ENCODE results near the gene FNIP1. TPM values are rescaled to one million over a fixed set of nuclear protein-coding genes. Genes with fewer than 3 reads are reported as not detected.

FNIP1 gene
- total RNA-seq, 1 donor from 2014 or later, result 27.1 TPM

- Histone ChIP-seq H3K9me3 (ENCODE audit: control insufficient read depth in 3 of 3, low read length in 3 of 3) (no peaks in the 10 kb centered on the region), H3K27ac (ENCODE audit: low read depth, low read length) (no peak overlapping the region), H3K9ac (ENCODE audit: low read depth in 1 of 3, low read length in 3 of 3) (no peak overlapping the region), H3K4me1 (ENCODE audit: control insufficient read depth in 3 of 3, insufficient read depth in 3 of 3, low read length in 3 of 3) (peaks cover 7 to 20% (median 9%) of the 10 kb centered on the region in 3 donors), H3K4me3 (ENCODE audit: low read length in 3 of 3) (no peak overlapping the region), H3K36me3 (ENCODE audit: control insufficient read depth in 3 of 3, insufficient read depth in 3 of 3, low read length in 3 of 3) (peaks cover 0 to 3% (median 0%) of the 10 kb centered on the region in 3 donors), H3K27me3 (ENCODE audit: control insufficient read depth in 3 of 3, insufficient read depth in 3 of 3, low read length in 3 of 3) (no peaks in the 10 kb centered on the region)
These were observed 159.1 kb downstream of the FNIP1 start for GRCh38 chr5:131637694-131638093.

- H3K27me3 ChIP-seq (ENCODE audit: control insufficient read depth in 3 of 3, insufficient read depth in 3 of 3, low read length in 3 of 3), result no peaks in the 10 kb centered on the region
- peak overlapping the region; percentile 96 to 99 (median 97) for H3K4me3 ChIP-seq (ENCODE audit: low read length in 3 of 3)
- no peaks in the 10 kb centered on the region for H3K9me3 ChIP-seq (ENCODE audit: control insufficient read depth in 3 of 3, low read length in 3 of 3)
- H3K36me3 ChIP-seq (ENCODE audit: control insufficient read depth in 3 of 3, insufficient read depth in 3 of 3, low read length in 3 of 3), result no peaks in the 10 kb centered on the region
- peaks cover 8 to 28% (median 20%) of the 10 kb centered on the region in 3 donors for H3K4me1 ChIP-seq (ENCODE audit: control insufficient read depth in 3 of 3, insufficient read depth in 3 of 3, low read length in 3 of 3)
- H3K27ac ChIP-seq (ENCODE audit: low read depth, low read length), result peak overlapping the region; percentile 99
- peak overlapping the region; percentile 93 to 97 (median 97) for H3K9ac ChIP-seq (ENCODE audit: low read depth in 1 of 3, low read length in 3 of 3)
These were observed 160.9 kb downstream of the FNIP1 start for GRCh38 chr5:131635684-131636572.

- Histone ChIP-seq H3K9ac (ENCODE audit: low read depth in 1 of 3, low read length in 3 of 3) (peak within 1 kb of the TSS; percentile 97 to 98 (median 97)), H3K4me3 (ENCODE audit: low read length in 3 of 3) (peak within 1 kb of the TSS; percentile 96 to 99 (median 97)), H3K27me3 (ENCODE audit: control insufficient read depth in 3 of 3, insufficient read depth in 3 of 3, low read length in 3 of 3) (no peaks in the 10 kb centered on the region), H3K36me3 (ENCODE audit: control insufficient read depth in 3 of 3, insufficient read depth in 3 of 3, low read length in 3 of 3) (no peaks in the 10 kb centered on the region), H3K4me1 (ENCODE audit: control insufficient read depth in 3 of 3, insufficient read depth in 3 of 3, low read length in 3 of 3) (peaks cover 8 to 32% (median 20%) of the 10 kb centered on the region in 3 donors), H3K27ac (ENCODE audit: low read depth, low read length) (peak within 1 kb of the TSS; percentile 99), H3K9me3 (ENCODE audit: control insufficient read depth in 3 of 3, low read length in 3 of 3) (no peaks in the 10 kb centered on the region)
These were observed 161.7 kb downstream of the FNIP1 start, which contains the start of gene RAPGEF6 for GRCh38 chr5:131634996-131635683. TSS of gene RAPGEF6 (minus strand) at chr5:131635229. CDS start at chr5:131635030, 199 bp downstream.

GRCh38 chr5:131634666-131634995 is 162.2 kb downstream of the FNIP1 start:
- Histone ChIP-seq H3K4me1 (ENCODE audit: control insufficient read depth in 3 of 3, insufficient read depth in 3 of 3, low read length in 3 of 3) (peaks cover 8 to 32% (median 20%) of the 10 kb centered on the region in 3 donors), H3K9ac (ENCODE audit: low read depth in 1 of 3, low read length in 3 of 3) (peak overlapping the region; percentile 97 to 98 (median 97)), H3K4me3 (ENCODE audit: low read length in 3 of 3) (peak overlapping the region; percentile 96 to 99 (median 97)), H3K27ac (ENCODE audit: low read depth, low read length) (peak overlapping the region; percentile 99), H3K27me3 (ENCODE audit: control insufficient read depth in 3 of 3, insufficient read depth in 3 of 3, low read length in 3 of 3) (no peaks in the 10 kb centered on the region), H3K36me3 (ENCODE audit: control insufficient read depth in 3 of 3, insufficient read depth in 3 of 3, low read length in 3 of 3) (no peaks in the 10 kb centered on the region), H3K9me3 (ENCODE audit: control insufficient read depth in 3 of 3, low read length in 3 of 3) (no peaks in the 10 kb centered on the region)

- Histone ChIP-seq H3K27ac (ENCODE audit: low read depth, low read length) (peak overlapping the region; percentile 99), H3K4me3 (ENCODE audit: low read length in 3 of 3) (peak overlapping the region; percentile 96 to 99 (median 97)), H3K9me3 (ENCODE audit: control insufficient read depth in 3 of 3, low read length in 3 of 3) (no peaks in the 10 kb centered on the region), H3K4me1 (ENCODE audit: control insufficient read depth in 3 of 3, insufficient read depth in 3 of 3, low read length in 3 of 3) (peaks cover 8 to 32% (median 20%) of the 10 kb centered on the region in 3 donors), H3K27me3 (ENCODE audit: control insufficient read depth in 3 of 3, insufficient read depth in 3 of 3, low read length in 3 of 3) (no peaks in the 10 kb centered on the region), H3K9ac (ENCODE audit: low read depth in 1 of 3, low read length in 3 of 3) (peak overlapping the region; percentile 97 to 98 (median 97)), H3K36me3 (ENCODE audit: control insufficient read depth in 3 of 3, insufficient read depth in 3 of 3, low read length in 3 of 3) (no peaks in the 10 kb centered on the region)
These were observed 162.6 kb downstream of the FNIP1 start for GRCh38 chr5:131634238-131634637.

GRCh38 chr5:131633830-131634229 is 163.0 kb downstream of the FNIP1 start:
- peak overlapping the region; percentile 99 for H3K27ac ChIP-seq (ENCODE audit: low read depth, low read length)
- no peaks in the 10 kb centered on the region for H3K27me3 ChIP-seq (ENCODE audit: control insufficient read depth in 3 of 3, insufficient read depth in 3 of 3, low read length in 3 of 3)
- H3K4me1 ChIP-seq (ENCODE audit: control insufficient read depth in 3 of 3, insufficient read depth in 3 of 3, low read length in 3 of 3), result peaks cover 8 to 32% (median 20%) of the 10 kb centered on the region in 3 donors
- no peaks in the 10 kb centered on the region for H3K9me3 ChIP-seq (ENCODE audit: control insufficient read depth in 3 of 3, low read length in 3 of 3)
- peak overlapping the region; percentile 97 to 98 (median 97) for H3K9ac ChIP-seq (ENCODE audit: low read depth in 1 of 3, low read length in 3 of 3)
- peak overlapping the region; percentile 96 to 99 (median 97) for H3K4me3 ChIP-seq (ENCODE audit: low read length in 3 of 3)
- no peaks in the 10 kb centered on the region for H3K36me3 ChIP-seq (ENCODE audit: control insufficient read depth in 3 of 3, insufficient read depth in 3 of 3, low read length in 3 of 3)

GRCh38 chr5:131630963-131631350 is 165.9 kb downstream of the FNIP1 start:
- H3K4me1 ChIP-seq (ENCODE audit: control insufficient read depth in 3 of 3, insufficient read depth in 3 of 3, low read length in 3 of 3), result peaks cover 3 to 32% (median 20%) of the 10 kb centered on the region in 3 donors
- no peaks in the 10 kb centered on the region for H3K27me3 ChIP-seq (ENCODE audit: control insufficient read depth in 3 of 3, insufficient read depth in 3 of 3, low read length in 3 of 3)
- H3K36me3 ChIP-seq (ENCODE audit: control insufficient read depth in 3 of 3, insufficient read depth in 3 of 3, low read length in 3 of 3), result no peaks in the 10 kb centered on the region
- H3K9ac ChIP-seq (ENCODE audit: low read depth in 1 of 3, low read length in 3 of 3), result no peak overlapping the region
- H3K9me3 ChIP-seq (ENCODE audit: control insufficient read depth in 3 of 3, low read length in 3 of 3), result no peaks in the 10 kb centered on the region
- H3K27ac ChIP-seq (ENCODE audit: low read depth, low read length), result no peak overlapping the region
- H3K4me3 ChIP-seq (ENCODE audit: low read length in 3 of 3), result no peak overlapping the region

- no peaks in the 10 kb centered on the region for H3K9me3 ChIP-seq (ENCODE audit: control insufficient read depth in 3 of 3, low read length in 3 of 3)
- no peak overlapping the region for H3K9ac ChIP-seq (ENCODE audit: low read depth in 1 of 3, low read length in 3 of 3)
These were observed 166.4 kb downstream of the FNIP1 start for GRCh38 chr5:131630208-131630962.

GRCh38 chr5:131628990-131629389 is 167.8 kb downstream of the FNIP1 start:
- Histone ChIP-seq H3K27ac (ENCODE audit: low read depth, low read length) (no peak overlapping the region), H3K27me3 (ENCODE audit: control insufficient read depth in 3 of 3, insufficient read depth in 3 of 3, low read length in 3 of 3) (no peaks in the 10 kb centered on the region), H3K4me1 (ENCODE audit: control insufficient read depth in 3 of 3, insufficient read depth in 3 of 3, low read length in 3 of 3) (peaks cover 2 to 24% (median 17%) of the 10 kb centered on the region in 3 donors), H3K9me3 (ENCODE audit: control insufficient read depth in 3 of 3, low read length in 3 of 3) (no peaks in the 10 kb centered on the region), H3K4me3 (ENCODE audit: low read length in 3 of 3) (no peak overlapping the region), H3K36me3 (ENCODE audit: control insufficient read depth in 3 of 3, insufficient read depth in 3 of 3, low read length in 3 of 3) (no peaks in the 10 kb centered on the region), H3K9ac (ENCODE audit: low read depth in 1 of 3, low read length in 3 of 3) (no peak overlapping the region)

More at GRCh38 chr5:131630208-131630962, 166.4 kb downstream of the FNIP1 start:
- Histone ChIP-seq H3K36me3 (ENCODE audit: control insufficient read depth in 3 of 3, insufficient read depth in 3 of 3, low read length in 3 of 3) (no peaks in the 10 kb centered on the region), H3K27me3 (ENCODE audit: control insufficient read depth in 3 of 3, insufficient read depth in 3 of 3, low read length in 3 of 3) (no peaks in the 10 kb centered on the region), H3K27ac (ENCODE audit: low read depth, low read length) (no peak overlapping the region), H3K4me3 (ENCODE audit: low read length in 3 of 3) (no peak overlapping the region), H3K4me1 (ENCODE audit: control insufficient read depth in 3 of 3, insufficient read depth in 3 of 3, low read length in 3 of 3) (peaks cover 2 to 29% (median 20%) of the 10 kb centered on the region in 3 donors)

Measured in skeletal muscle tissue (tissue), 4 donors.